ENCODE measurements around the gene CCR6. TPM values are rescaled to one million over a fixed set of nuclear protein-coding genes. Genes with fewer than 3 reads are reported as not detected.
"Not testable (repeated sequence)": the region's sequence is repeated elsewhere in the genome, so short reads cannot be mapped to it uniquely, and the experiment has no call there.

The CCR6 gene
- total RNA-seq, 2 donors from 2014 or later: 0.49 to 0.53 TPM

GRCh38 chr6:167164261-167164660, 41.4 kb downstream of the CCR6 start:
- intact Hi-C loops (cut with DNase I): no loop called here
- no peak for DNase-seq
- Histone ChIP-seq H3K9me3 (no peaks in the 10 kb centered on the region), H3K27me3 (no peaks in the 10 kb centered on the region), H3K4me1 (no peaks in the 10 kb centered on the region), H3K27ac (no peak overlapping the region), H3K9ac (ENCODE audit: low read depth in 2 of 2, low read length in 2 of 2) (no peak overlapping the region), H3K36me3 (no peaks in the 10 kb centered on the region), H3K4me3 (no peak overlapping the region)
- TF ChIP-seq, protein P1, sequence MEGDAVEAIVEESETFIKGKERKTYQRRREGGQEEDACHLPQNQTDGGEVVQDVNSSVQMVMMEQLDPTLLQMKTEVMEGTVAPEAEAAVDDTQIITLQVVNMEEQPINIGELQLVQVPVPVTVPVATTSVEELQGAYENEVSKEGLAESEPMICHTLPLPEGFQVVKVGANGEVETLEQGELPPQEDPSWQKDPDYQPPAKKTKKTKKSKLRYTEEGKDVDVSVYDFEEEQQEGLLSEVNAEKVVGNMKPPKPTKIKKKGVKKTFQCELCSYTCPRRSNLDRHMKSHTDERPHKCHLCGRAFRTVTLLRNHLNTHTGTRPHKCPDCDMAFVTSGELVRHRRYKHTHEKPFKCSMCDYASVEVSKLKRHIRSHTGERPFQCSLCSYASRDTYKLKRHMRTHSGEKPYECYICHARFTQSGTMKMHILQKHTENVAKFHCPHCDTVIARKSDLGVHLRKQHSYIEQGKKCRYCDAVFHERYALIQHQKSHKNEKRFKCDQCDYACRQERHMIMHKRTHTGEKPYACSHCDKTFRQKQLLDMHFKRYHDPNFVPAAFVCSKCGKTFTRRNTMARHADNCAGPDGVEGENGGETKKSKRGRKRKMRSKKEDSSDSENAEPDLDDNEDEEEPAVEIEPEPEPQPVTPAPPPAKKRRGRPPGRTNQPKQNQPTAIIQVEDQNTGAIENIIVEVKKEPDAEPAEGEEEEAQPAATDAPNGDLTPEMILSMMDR (IDR thresholded peaks at IDR 0.05): no peak

DNA sequence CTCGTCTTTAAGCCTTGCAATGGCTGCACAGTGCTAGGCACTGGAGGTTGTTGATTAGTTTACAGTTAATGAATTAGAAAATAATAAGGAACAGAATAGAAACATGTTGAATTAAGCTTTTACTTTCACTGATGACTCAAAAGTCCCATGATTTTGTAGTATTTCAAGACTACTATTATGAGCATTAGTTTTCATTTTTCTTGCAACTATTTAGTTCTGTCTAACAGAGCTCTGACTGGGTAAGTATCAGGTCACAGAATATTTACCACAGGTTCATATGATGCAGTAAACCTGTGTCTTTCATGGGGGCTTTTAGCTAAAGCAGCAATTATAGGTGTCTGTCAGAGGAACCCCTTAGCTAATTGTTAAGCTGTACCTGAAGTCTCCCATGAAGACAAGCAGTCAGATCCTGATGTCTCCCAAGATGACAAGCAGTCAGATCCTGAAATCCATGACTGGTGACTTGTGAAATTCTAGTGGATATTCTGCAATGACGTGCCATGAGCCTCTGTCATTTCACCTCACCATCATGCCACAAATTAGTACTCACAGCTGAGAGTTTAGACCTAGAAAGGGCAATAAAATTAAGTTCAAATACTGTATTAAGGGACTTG, 43.1 kb downstream of the CCR6 start:
- Histone ChIP-seq H3K4me1 (no peaks in the 10 kb centered on the region), H3K4me3 (no peak overlapping the region), H3K9ac (ENCODE audit: low read depth in 2 of 2, low read length in 2 of 2) (no peak overlapping the region), H3K27ac (no peak overlapping the region), H3K27me3 (no peaks in the 10 kb centered on the region), H3K9me3 (no peaks in the 10 kb centered on the region), H3K36me3 (no peaks in the 10 kb centered on the region)
- TF ChIP-seq, protein P1 (IDR thresholded peaks at IDR 0.05): no peak
- DNase-seq: no peak
- intact Hi-C loops (cut with DNase I): no loop called here

DNA sequence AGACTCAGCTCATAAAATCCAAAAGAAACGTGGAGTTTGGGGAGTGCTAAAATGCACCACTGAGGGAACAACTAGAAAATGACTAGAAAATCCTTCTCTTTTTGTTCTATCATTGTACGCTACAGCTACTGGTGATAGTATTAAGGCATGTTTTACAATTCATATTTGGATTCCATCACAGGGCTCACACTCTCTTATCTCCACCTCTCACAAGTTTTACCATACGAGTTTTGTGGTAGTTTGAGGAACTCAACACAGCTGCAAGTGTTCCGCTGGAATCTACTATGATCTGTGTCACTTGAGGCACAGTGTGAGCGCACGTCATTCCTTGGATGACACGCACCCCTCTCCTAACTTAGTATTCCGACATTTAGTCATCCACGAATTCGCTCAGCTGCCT, 44.8 kb downstream of the CCR6 start:
- H3K36me3 ChIP-seq; intact Hi-C loops (cut with DNase I); H3K9ac ChIP-seq (ENCODE audit: low read depth in 2 of 2, low read length in 2 of 2); H3K9me3 ChIP-seq; H3K27me3 ChIP-seq; H3K27ac ChIP-seq; H3K4me1 ChIP-seq; H3K4me3 ChIP-seq; DNase-seq: not testable (repeated sequence)

DNA sequence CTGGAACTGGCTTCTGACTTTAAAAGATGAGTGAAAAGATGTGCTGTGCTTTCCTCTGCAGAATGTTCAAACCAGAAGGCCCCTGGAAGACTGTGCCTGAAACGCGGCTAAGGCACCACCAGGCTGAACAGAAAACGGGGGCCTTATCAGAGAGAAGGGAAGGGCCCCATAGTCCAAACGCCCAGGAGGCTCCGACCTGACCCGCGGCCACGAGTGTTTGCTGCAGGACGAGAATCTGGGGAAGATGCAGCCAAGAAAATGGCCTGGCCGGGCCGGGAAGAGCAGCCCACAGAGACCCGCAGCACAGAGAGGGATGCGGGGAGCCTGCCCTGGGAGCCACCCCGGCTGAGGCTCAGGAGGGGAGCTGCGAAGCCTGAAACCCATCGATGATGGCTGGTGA, 45.4 kb downstream of the CCR6 start:
- H3K4me1 ChIP-seq; DNase-seq; H3K4me3 ChIP-seq; H3K36me3 ChIP-seq; H3K9me3 ChIP-seq; H3K9ac ChIP-seq (ENCODE audit: low read depth in 2 of 2, low read length in 2 of 2); H3K27ac ChIP-seq; H3K27me3 ChIP-seq; intact Hi-C loops (cut with DNase I): not testable (repeated sequence)

DNA sequence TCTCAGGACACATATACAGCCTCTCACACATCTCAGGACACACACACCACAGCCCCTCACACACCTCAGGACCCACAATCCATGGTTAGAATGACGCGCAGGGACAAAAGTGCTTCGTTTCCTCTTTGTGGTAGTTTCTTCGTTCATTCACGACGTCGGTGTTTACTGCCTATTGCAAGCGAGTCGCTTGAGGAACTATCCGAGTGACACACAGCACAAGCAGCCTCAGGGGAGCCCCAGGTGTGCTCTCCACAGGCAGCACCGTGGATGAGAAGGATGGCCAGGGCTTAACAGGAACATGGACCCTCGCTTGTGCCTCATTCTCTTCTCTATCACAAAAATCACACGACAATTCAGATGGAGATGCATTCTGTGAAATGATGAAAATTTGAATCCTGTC, 47.0 kb downstream of the CCR6 start:
- H3K27me3 ChIP-seq; H3K9ac ChIP-seq (ENCODE audit: low read depth in 2 of 2, low read length in 2 of 2); DNase-seq; intact Hi-C loops (cut with DNase I); H3K4me1 ChIP-seq; H3K36me3 ChIP-seq; H3K4me3 ChIP-seq; H3K9me3 ChIP-seq; H3K27ac ChIP-seq: not testable (repeated sequence)

GRCh38 chr6:167171300-167171699, 48.4 kb downstream of the CCR6 start:
- H3K4me3 ChIP-seq; H3K36me3 ChIP-seq; H3K4me1 ChIP-seq; intact Hi-C loops (cut with DNase I); H3K27ac ChIP-seq; DNase-seq; H3K9me3 ChIP-seq; H3K27me3 ChIP-seq; H3K9ac ChIP-seq (ENCODE audit: low read depth in 2 of 2, low read length in 2 of 2): not testable (repeated sequence)

DNA sequence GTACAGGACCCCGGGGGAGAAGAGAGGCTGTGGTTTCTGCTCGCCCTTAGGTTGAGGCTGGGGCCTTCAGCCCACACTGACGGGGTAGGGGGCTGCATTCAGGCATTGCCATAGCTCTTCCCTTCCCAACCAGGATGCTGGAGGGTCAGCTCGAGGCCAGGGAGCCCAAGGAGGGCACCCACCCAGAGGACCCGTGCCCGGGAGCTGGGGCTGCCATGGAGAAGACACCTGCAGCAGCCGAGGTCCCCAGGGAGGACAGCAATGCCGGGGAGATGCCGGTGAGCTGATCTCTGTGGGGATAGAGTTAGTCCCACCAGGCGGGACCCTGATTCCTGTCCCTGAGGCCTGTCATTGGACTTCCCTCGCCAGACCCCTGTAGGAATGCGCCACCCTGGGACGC, 49.1 kb downstream of the CCR6 start:
- H3K27ac ChIP-seq; intact Hi-C loops (cut with DNase I); H3K4me3 ChIP-seq; H3K36me3 ChIP-seq; H3K4me1 ChIP-seq; H3K27me3 ChIP-seq; H3K9me3 ChIP-seq; DNase-seq; H3K9ac ChIP-seq (ENCODE audit: low read depth in 2 of 2, low read length in 2 of 2): not testable (repeated sequence)

GRCh38 chr6:167177271-167177670, 54.4 kb downstream of the CCR6 start:
- H3K4me1 ChIP-seq; DNase-seq; H3K27ac ChIP-seq; H3K27me3 ChIP-seq; H3K4me3 ChIP-seq; H3K36me3 ChIP-seq; H3K9ac ChIP-seq (ENCODE audit: low read depth in 2 of 2, low read length in 2 of 2); H3K9me3 ChIP-seq; intact Hi-C loops (cut with DNase I): not testable (repeated sequence)

DNA sequence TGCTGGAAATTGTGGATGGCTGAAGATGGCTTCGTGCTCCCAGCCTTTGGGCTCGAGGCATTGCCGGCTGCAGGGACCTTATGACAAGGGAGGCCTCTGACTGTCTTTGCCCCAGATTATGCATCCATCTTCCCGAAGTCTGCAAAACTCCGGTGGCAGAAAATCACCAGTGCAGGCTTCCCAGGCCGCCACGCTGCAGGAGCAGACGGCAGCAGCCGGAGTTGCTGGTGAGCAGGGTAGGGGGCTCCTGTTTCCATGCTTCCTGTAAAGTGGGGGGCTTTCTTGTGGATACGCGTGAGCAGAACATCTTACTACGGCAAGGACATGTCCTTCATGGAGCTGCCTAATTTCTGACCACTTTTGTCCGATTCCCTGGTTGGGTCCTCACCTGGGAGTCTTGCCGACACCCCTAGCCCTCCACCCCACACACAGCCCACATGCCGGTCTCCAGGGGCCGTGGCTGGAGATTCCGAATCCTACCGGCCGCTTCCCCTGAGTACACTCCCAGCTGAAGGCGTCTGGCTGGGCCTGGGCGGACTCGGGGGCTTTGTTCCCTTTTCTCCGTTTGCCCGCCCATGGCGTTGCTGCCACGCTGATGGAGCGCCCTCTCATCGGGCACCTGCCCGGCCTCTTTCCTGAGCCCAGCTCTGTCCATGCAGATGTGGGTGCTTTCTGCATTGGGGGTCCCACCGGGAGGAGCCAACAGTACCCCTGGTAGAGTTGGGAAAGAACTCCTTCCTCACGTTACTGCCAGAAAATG, 56.2 kb downstream of the CCR6 start:
- DNase-seq; H3K36me3 ChIP-seq; intact Hi-C loops (cut with DNase I): not testable (repeated sequence)

DNA sequence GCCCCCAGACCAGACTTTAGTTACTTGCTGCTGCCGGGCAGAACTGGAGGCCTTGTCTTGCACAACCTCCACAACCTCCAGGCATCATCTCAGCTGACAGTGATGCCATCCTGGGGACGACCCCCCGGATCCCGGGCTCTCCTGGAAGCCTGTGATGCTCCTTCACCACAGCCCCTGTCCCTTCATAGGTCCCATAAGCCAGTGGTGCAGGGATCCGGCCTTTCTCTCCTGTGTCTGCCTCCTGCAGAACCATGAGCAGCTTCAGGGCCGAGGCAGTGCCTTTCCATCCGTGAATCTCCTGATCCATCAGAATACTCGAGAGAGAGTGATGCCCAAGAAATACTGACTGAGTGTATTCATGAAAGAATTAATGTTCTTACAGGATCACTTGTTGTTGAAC, 57.2 kb downstream of the CCR6 start:
- H3K9ac ChIP-seq (ENCODE audit: low read depth in 2 of 2, low read length in 2 of 2); intact Hi-C loops (cut with DNase I); H3K27me3 ChIP-seq; H3K36me3 ChIP-seq; H3K27ac ChIP-seq; H3K9me3 ChIP-seq; H3K4me3 ChIP-seq; H3K4me1 ChIP-seq; DNase-seq: not testable (repeated sequence)

More for the DNA sequence above, 56.2 kb downstream of the CCR6 start:
- H3K4me3 ChIP-seq; H3K27me3 ChIP-seq; H3K27ac ChIP-seq; H3K9ac ChIP-seq (ENCODE audit: low read depth in 2 of 2, low read length in 2 of 2); H3K4me1 ChIP-seq; H3K9me3 ChIP-seq: not testable (repeated sequence)

DNA sequence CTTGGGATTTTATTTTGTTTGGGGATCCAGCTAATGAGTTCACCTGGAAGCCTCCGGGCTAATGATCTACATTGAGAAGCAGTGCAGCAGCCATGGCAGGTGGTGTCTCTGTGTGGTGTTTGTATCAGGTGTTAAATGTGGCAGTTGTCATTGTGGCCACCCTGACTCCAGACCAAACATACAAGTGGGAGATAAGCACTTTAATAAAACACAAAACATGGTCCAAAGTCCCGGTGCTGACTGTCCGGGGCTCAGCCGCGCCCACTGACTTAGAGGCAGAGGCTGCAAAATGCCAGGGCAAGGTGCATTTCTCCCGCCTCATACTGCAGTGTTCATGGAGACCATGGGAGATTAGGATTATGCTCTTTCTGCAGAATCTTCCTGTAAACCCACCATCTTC, 58.5 kb downstream of the CCR6 start:
- H3K9ac ChIP-seq (ENCODE audit: low read depth in 2 of 2, low read length in 2 of 2); H3K27ac ChIP-seq; intact Hi-C loops (cut with DNase I); H3K4me3 ChIP-seq; H3K4me1 ChIP-seq; H3K36me3 ChIP-seq; DNase-seq; H3K27me3 ChIP-seq; H3K9me3 ChIP-seq: not testable (repeated sequence)
